T-helper 1 cell treated with Interleukin-12 subunit alpha and Interleukin-12 subunit beta and Interleukin-4 antibody, amounts not matched to agents 30 μg/mL and 1 μg/mL, for 36 hours (primary cell): Measurements from ENCODE around the gene REEP1.

Source experiments
- H3K27ac Mint-ChIP-seq: one replicate; pipeline ENCODE4 v1.8.0; 2021; ENCODE audit warnings: mild to moderate bottlenecking, mixed read lengths
- H3K27me3 Mint-ChIP-seq: one replicate; pipeline ENCODE4 v1.8.0; 2021; ENCODE audit warnings: low read depth, mixed read lengths
- H3K36me3 Mint-ChIP-seq: one replicate; pipeline ENCODE4 v1.8.0; 2021; ENCODE audit warnings: low read depth, mixed read lengths
- H3K4me1 Mint-ChIP-seq: one replicate; pipeline ENCODE4 v1.8.0; 2021; ENCODE audit warnings: low read depth, mixed read lengths
- H3K4me3 Mint-ChIP-seq: one replicate; pipeline ENCODE4 v1.8.0; 2021; ENCODE audit warnings: mild to moderate bottlenecking, moderate library complexity, mixed read lengths
- H3K9me3 Mint-ChIP-seq: one replicate; pipeline ENCODE4 v1.8.0; 2021; ENCODE audit warnings: mixed read lengths

Gene REEP1

DNA sequence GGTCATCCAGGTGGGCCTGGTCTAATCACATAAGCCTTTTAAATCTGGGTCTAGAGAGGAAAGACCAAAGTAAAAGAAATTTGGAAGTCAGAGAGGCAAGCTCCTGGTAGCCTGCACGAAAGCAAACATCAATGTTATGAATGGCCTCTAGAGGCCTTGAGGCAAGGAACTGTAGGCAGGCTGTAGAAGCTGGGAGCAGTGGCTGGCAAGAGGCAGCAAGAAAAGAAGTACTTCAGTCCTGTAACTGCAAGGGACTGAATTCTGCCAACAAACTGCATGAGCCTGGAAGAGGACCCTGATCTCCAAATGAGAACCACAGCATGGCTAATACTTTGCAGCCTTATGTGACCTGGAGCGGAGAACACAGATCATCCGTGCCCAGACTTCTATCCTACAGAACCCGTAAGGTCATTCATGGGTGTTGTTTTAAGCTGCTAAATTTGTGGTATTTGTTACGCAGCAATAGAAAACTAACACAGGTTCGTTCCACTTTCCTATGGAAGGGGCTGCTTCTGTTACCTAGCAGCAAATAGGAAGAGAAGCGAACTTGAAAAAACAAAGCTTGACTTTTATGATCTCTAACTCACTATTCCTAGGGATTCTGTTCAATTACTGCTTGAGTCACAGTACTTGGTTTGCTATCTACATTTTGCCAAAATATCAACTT lies 143.4 kb downstream of the REEP1 start:
- Mint-ChIP-seq H3K4me3 (peak overlapping the region; percentile 97), H3K36me3 (peaks cover 17% of the 10 kb centered on the region), H3K4me1 (peaks cover 45% of the 10 kb centered on the region), H3K9me3 (no peaks in the 10 kb centered on the region), H3K27ac (peak overlapping the region; percentile 93), H3K27me3 (no peaks in the 10 kb centered on the region)

- no peak overlapping the region for H3K27ac Mint-ChIP-seq
- H3K9me3 Mint-ChIP-seq, result no peaks in the 10 kb centered on the region
- peaks cover 25% of the 10 kb centered on the region for H3K36me3 Mint-ChIP-seq
- peak overlapping the region; percentile 43 for H3K4me3 Mint-ChIP-seq
- H3K4me1 Mint-ChIP-seq, result peaks cover 65% of the 10 kb centered on the region
- H3K27me3 Mint-ChIP-seq, result no peaks in the 10 kb centered on the region
These were observed 147.5 kb downstream of the REEP1 start for GRCh38 chr2:86189782-86190416.

GRCh38 chr2:86186431-86186830 lies 151.0 kb downstream of the REEP1 start:
- H3K27me3 Mint-ChIP-seq, result no peaks in the 10 kb centered on the region
- peak overlapping the region; percentile 78 for H3K27ac Mint-ChIP-seq
- H3K9me3 Mint-ChIP-seq, result no peaks in the 10 kb centered on the region
- H3K4me1 Mint-ChIP-seq, result peaks cover 62% of the 10 kb centered on the region
- H3K36me3 Mint-ChIP-seq, result peaks cover 15% of the 10 kb centered on the region
- H3K4me3 Mint-ChIP-seq, result peak overlapping the region; percentile 63

GRCh38 chr2:86185517-86186212 lies 151.8 kb downstream of the REEP1 start:
- H3K9me3 Mint-ChIP-seq, result no peaks in the 10 kb centered on the region
- peaks cover 15% of the 10 kb centered on the region for H3K36me3 Mint-ChIP-seq
- peaks cover 58% of the 10 kb centered on the region for H3K4me1 Mint-ChIP-seq
- peak overlapping the region; percentile 63 for H3K4me3 Mint-ChIP-seq
- H3K27ac Mint-ChIP-seq, result peak overlapping the region; percentile 78
- no peaks in the 10 kb centered on the region for H3K27me3 Mint-ChIP-seq

GRCh38 chr2:86176597-86176996 lies 160.8 kb downstream of the REEP1 start:
- Mint-ChIP-seq H3K9me3 (no peaks in the 10 kb centered on the region), H3K36me3 (peaks cover 36% of the 10 kb centered on the region), H3K4me1 (peaks cover 21% of the 10 kb centered on the region), H3K4me3 (no peak overlapping the region), H3K27ac (no peak overlapping the region), H3K27me3 (no peaks in the 10 kb centered on the region)

- Mint-ChIP-seq H3K4me3 (no peak overlapping the region), H3K27me3 (no peaks in the 10 kb centered on the region), H3K9me3 (no peaks in the 10 kb centered on the region), H3K27ac (peak overlapping the region; percentile 31), H3K4me1 (peaks cover 20% of the 10 kb centered on the region), H3K36me3 (peaks cover 40% of the 10 kb centered on the region)
These were observed 161.6 kb downstream of the REEP1 start for GRCh38 chr2:86175828-86176227.

DNA sequence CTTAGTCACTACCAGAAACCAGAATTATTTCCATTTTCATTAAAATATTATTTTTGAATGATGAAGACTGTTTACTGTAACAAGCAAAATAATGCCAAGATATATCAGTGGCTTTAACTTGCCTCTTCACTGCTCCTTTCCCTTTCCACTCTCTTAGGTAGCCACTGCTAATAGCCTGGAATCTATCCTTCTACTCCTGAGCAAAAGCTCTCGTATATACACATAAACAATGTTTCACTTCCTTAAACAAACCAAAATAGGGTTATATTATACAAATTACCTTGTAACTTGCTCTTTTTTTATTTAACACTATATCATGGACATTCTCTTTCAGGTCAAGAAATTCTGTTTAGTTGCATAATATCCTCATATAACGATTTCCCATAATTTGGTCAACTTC lies 163.0 kb downstream of the REEP1 start:
- Mint-ChIP-seq H3K36me3 (peaks cover 40% of the 10 kb centered on the region), H3K27ac (no peak overlapping the region), H3K4me3 (no peak overlapping the region), H3K27me3 (no peaks in the 10 kb centered on the region), H3K9me3 (no peaks in the 10 kb centered on the region), H3K4me1 (peaks cover 18% of the 10 kb centered on the region)

DNA sequence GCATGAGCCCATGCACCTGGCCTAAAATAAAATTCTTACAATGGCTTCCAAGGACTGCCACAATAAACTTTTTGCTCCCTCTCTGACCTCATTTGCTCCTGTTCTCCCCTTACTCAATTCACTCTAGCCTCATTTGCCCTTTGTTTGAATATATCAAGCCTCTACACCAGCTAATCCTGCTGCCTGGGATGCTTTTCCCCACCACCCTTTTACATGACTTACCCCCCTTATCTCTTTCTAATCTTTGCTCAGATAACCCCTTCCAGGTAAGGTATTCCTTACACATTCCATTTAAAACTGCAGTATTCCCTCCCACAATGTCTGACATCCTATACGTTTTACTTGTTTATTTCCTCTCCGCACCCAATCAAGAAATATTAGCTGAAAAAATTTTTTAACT lies 164.8 kb downstream of the REEP1 start:
- H3K4me3 Mint-ChIP-seq, result no peak overlapping the region
- H3K27ac Mint-ChIP-seq, result no peak overlapping the region
- peaks cover 18% of the 10 kb centered on the region for H3K4me1 Mint-ChIP-seq
- H3K9me3 Mint-ChIP-seq, result no peaks in the 10 kb centered on the region
- no peaks in the 10 kb centered on the region for H3K27me3 Mint-ChIP-seq
- peaks cover 46% of the 10 kb centered on the region for H3K36me3 Mint-ChIP-seq

DNA sequence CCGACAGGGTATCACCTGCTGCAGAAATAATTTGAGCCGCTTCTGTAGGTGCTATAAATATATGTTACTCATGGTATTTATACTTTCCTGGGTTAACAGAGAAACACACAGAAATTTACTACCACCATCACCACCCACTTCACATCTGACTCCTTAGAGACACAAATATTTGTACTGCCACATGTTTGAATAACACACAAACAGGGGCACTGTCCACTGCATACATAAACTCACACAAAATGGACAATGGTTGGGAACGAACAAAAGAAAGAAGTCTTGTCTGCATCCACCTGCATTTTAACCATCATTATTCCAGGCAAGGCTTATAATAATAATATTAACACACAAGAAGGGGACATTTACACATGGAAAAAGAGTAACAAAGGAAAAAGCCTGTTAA lies 166.1 kb downstream of the REEP1 start:
- no peak overlapping the region for H3K27ac Mint-ChIP-seq
- peaks cover 15% of the 10 kb centered on the region for H3K4me1 Mint-ChIP-seq
- H3K9me3 Mint-ChIP-seq, result no peaks in the 10 kb centered on the region
- no peaks in the 10 kb centered on the region for H3K27me3 Mint-ChIP-seq
- no peak overlapping the region for H3K4me3 Mint-ChIP-seq
- H3K36me3 Mint-ChIP-seq, result peaks cover 46% of the 10 kb centered on the region

GRCh38 chr2:86170449-86170848 lies 167.0 kb downstream of the REEP1 start:
- H3K27ac Mint-ChIP-seq, result no peak overlapping the region
- no peaks in the 10 kb centered on the region for H3K9me3 Mint-ChIP-seq
- H3K4me1 Mint-ChIP-seq, result peaks cover 8% of the 10 kb centered on the region
- no peak overlapping the region for H3K4me3 Mint-ChIP-seq
- no peaks in the 10 kb centered on the region for H3K27me3 Mint-ChIP-seq
- peaks cover 42% of the 10 kb centered on the region for H3K36me3 Mint-ChIP-seq
